ENCODE results near the gene CSMD2.

The CSMD2 gene

DNA sequence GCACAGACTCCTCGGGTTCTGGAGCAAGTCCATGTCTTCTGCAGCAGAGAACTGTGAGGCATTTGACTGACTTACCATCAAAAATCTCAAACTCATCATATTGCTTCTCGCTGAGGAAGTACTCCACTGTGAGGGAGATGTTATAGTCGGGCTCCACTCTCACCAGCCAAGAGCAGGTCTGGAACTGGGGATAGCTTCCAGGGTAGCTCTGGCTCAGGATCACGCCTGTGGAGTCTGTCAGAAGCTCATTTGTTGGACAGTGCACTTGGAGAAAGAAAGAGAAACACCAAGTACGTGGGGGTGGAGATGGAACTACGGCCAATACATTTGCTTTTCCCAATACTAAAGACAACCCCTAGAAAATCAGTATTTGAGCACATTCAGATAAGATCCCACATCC lies 581.5 kb downstream of the CSMD2 start:
- TF ChIP-seq CTCF (IDR thresholded peaks at IDR 0.05; ENCODE audit: insufficient read depth, low read length, missing control alignments), result no peak
- no peak overlapping the region for H3K4me3 ChIP-seq (ENCODE audit: low read depth, low read length)
- POLR2A ChIA-PET, result interaction anchor here (0.6 kb wide), 1 partner anchor 21 kb away, joined by 3 read pairs; no protein-coding TSS in a partner anchor
- CTCF ChIA-PET, result no interaction called here
- DNase-seq (ENCODE audit: low read depth, low spot score), result no peak

DNA sequence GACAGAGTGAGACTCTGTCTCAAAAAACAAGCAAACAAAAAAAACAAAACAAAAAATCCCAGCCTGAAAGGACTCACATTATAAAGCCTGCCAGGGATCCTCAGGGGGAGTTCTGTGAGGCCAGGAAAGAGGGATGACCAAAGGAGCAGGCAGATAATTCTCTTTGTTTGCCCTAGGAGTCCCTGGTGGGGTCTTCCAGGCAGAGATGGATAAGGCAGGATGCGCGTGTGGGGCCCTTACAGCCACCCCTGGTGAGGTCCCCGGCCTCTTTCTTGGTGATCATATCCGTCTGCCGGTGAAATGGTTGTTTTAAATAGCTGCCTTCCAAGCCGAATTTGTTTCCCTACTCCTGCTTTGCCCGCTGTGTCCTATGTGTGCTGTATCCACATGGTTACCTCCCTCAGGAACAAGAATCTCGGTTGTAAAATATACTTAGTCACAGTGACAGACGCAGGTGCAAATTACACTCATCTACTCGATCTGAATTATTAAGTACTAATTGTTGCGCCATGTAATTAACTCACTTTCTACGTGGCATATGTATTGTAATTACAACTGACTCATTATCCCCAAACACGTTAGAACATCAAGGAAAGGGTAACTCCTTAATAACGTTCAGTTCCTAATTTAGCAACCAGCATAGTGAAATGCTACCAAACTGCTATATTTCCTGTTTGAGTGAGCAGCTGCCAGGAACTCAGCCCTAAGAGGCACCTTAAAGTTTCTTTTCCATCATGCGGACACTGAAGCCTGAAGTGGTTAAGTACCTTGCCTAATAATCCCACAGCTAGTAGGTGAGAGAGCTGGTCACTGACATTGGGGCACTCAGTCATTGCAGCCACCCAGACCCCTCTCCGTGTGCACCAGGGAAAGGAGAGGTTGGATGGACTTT lies 586.2 kb downstream of the CSMD2 start:
- no peak overlapping the region for H3K4me3 ChIP-seq (ENCODE audit: low read depth, low read length)
- ChIA-PET POLR2A (no interaction called here), CTCF (no interaction called here)
- DNase-seq (ENCODE audit: low read depth, low spot score), result no peak
- no peak for TF ChIP-seq CTCF (IDR thresholded peaks at IDR 0.05; ENCODE audit: insufficient read depth, low read length, missing control alignments)

DNA sequence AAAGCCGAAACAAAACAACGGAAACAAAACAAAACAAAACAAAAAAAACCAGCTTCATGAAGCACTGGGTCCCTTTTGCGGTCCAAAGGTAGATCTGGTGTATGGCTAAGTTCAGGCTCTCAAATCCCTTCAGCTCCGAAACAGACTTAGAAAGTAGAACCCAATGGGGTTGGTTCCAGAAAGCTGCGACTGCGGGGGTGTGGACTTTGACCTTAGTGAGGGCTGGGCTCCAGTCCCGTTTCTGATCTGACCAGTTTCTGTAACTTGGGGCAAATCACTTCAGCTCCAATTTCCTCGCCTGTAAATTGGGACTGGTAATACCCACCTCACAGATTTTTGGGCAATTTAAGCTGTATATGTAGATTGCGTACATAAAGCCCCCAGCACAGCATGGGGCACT lies 587.4 kb downstream of the CSMD2 start:
- ChIA-PET CTCF (no interaction called here), POLR2A (no interaction called here)
- no peak for DNase-seq (ENCODE audit: low read depth, low spot score)
- no peak for TF ChIP-seq CTCF (IDR thresholded peaks at IDR 0.05; ENCODE audit: insufficient read depth, low read length, missing control alignments)
- H3K4me3 ChIP-seq (ENCODE audit: low read depth, low read length), result no peak overlapping the region

DNA sequence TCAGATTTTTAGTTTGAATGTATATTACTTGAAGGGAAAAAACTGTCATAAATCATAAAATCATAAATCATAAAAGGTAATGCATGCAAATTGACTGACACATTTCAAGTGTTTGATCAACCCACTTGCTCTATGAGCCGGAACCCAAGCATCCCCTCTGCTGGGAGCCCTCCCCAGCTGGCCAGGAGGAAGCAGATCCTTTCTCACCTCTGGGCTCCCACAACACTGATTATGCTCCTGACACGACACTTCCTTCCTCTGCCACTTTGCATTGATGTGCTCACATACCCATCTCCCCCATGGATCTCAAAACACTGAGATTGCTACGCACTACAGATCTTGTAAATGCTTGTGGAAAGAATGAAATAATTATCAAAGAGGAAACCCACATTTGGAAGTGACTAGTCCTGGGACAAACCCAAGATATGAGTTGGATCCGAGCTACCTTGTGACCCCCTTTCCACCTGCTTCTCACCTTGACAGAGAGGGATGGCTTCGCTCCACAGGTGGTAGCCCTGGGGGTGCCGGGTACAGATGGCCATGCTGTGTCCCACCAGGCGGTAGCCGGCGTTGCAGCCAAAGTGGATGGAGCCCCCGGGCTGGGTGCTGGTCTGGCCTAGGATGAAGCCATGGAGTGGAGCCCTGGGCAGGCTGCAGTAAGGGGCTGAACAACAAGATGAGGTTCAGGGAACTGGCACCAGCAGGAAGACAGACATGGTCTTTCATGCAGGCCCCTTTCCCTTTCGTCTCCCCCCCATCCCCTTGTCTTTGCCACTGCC lies 588.0 kb downstream of the CSMD2 start:
- DNase-seq (ENCODE audit: low read depth, low spot score), result no peak
- POLR2A ChIA-PET, result no interaction called here
- TF ChIP-seq CTCF (IDR thresholded peaks at IDR 0.05; ENCODE audit: insufficient read depth, low read length, missing control alignments), result no peak
- no peak overlapping the region for H3K4me3 ChIP-seq (ENCODE audit: low read depth, low read length)
- CTCF ChIA-PET, result no interaction called here

DNA sequence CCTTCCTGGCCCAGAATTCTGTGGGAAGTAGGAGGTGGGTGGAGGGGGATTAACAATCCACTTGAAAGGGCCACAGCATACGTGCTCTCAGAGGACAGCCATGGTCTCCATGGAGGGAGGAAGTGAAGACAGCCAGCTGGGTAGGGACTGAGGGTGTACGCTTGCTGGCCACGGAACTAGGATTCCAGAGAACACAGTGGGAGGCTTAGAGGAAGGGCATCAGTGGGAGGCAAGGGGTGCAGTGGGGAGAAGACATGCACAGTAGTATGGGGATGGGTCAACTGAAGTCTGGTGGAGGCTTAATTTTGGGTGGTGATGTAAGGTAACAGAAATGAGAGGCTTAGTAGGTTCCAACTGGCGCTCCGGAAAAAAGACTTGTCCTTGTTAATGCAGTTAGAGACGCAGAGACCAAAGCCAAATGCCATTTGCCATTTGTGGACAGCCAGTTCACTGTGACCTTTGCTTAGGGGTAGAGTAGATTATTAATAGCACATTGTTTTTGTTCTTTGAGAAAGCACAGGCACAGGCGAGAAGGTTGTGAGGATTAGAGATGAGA lies 589.6 kb downstream of the CSMD2 start:
- no peak for TF ChIP-seq CTCF (IDR thresholded peaks at IDR 0.05; ENCODE audit: insufficient read depth, low read length, missing control alignments)
- ChIA-PET CTCF (no interaction called here), POLR2A (no interaction called here)
- no peak overlapping the region for H3K4me3 ChIP-seq (ENCODE audit: low read depth, low read length)
- no peak for DNase-seq (ENCODE audit: low read depth, low spot score)

- no peak for DNase-seq (ENCODE audit: low read depth, low spot score)
- no peak overlapping the region for H3K4me3 ChIP-seq (ENCODE audit: low read depth, low read length)
- ChIA-PET POLR2A (no interaction called here), CTCF (interaction anchor here (1.1 to 1.6 kb wide), 3 partner anchors 12 to 103 kb away, joined by 3 to 5 read pairs (median 3); no protein-coding TSS in a partner anchor)
- no peak for TF ChIP-seq CTCF (IDR thresholded peaks at IDR 0.05; ENCODE audit: insufficient read depth, low read length, missing control alignments)
Measured at GRCh38 chr1:33573661-33574060, 591.4 kb downstream of the CSMD2 start.

Measured in AG04449 (cell line).